ENCODE results near the gene SUCLG2.

The SUCLG2 gene

GRCh38 chr3:67458896-67459530 is 195.4 kb downstream of the SUCLG2 start:
- no peak for TF ChIP-seq ZNF660 (tag by site-specific recombination; IDR thresholded peaks at IDR 0.05)
- no peak for TF ChIP-seq SP3 (tag by site-specific recombination; IDR thresholded peaks at IDR 0.05)
- no peak for TF ChIP-seq ZNF530 (tag by site-specific recombination; IDR thresholded peaks at IDR 0.05; ENCODE audit: low read depth)
- no peak for TF ChIP-seq ZNF404 (tag by site-specific recombination; IDR thresholded peaks at IDR 0.05)
- no peak for TF ChIP-seq ZNF558 (tag by site-specific recombination; IDR thresholded peaks at IDR 0.05)
- no peak for TF ChIP-seq ZNF518A (tag by site-specific recombination; conservative IDR thresholded peaks at IDR 0.05; ENCODE audit: low read depth)
- no peak for TF ChIP-seq ZNF48 (tag by site-specific recombination; IDR thresholded peaks at IDR 0.05)
- no peak for TF ChIP-seq ZNF311 (tag by site-specific recombination; IDR thresholded peaks at IDR 0.05; ENCODE audit: borderline replicate concordance)
- TF ChIP-seq SP2 (tag by site-specific recombination; IDR thresholded peaks at IDR 0.05), result no peak
- no peak for TF ChIP-seq ZNF341 (tag by site-specific recombination; IDR thresholded peaks at IDR 0.05; ENCODE audit: low read depth)
- no peak for TF ChIP-seq REST (tag by site-specific recombination; IDR thresholded peaks at IDR 0.05)
- TF ChIP-seq ZNF350 (tag by site-specific recombination; IDR thresholded peaks at IDR 0.05), result no peak
- no peak for TF ChIP-seq ZNF112 (tag by site-specific recombination; IDR thresholded peaks at IDR 0.05)
- no peak for TF ChIP-seq ZBTB7A (tag by site-specific recombination; IDR thresholded peaks at IDR 0.05; ENCODE audit: low read depth)
- POLR2A ChIA-PET, result no interaction called here
- Histone ChIP-seq H3K27ac (ENCODE audit: extremely low read depth, low read depth, low read length) (no peak overlapping the region), H3K4me3 (ENCODE audit: low read depth, low read length) (no peak overlapping the region), H3K9me3 (ENCODE audit: control insufficient read depth, insufficient read depth, low read depth, low read length) (no peaks in the 10 kb centered on the region), H3K36me3 (ENCODE audit: control insufficient read depth in 2 of 2, insufficient read depth in 1 of 2, low read length in 2 of 2) (no peaks in the 10 kb centered on the region), H3K4me1 (ENCODE audit: control insufficient read depth, insufficient read depth, low read length) (no peaks in the 10 kb centered on the region)
- CTCF ChIA-PET, result no interaction called here

- no peak for TF ChIP-seq GLI2 (tag by site-specific recombination; IDR thresholded peaks at IDR 0.05; ENCODE audit: borderline replicate concordance, low read depth)
- Histone ChIP-seq H3K4me3 (ENCODE audit: low read depth, low read length) (no peak overlapping the region), H3K27ac (ENCODE audit: extremely low read depth, low read depth, low read length) (no peak overlapping the region), H3K9me3 (ENCODE audit: control insufficient read depth, insufficient read depth, low read depth, low read length) (no peaks in the 10 kb centered on the region), H3K4me1 (ENCODE audit: control insufficient read depth, insufficient read depth, low read length) (no peaks in the 10 kb centered on the region), H3K36me3 (ENCODE audit: control insufficient read depth in 2 of 2, insufficient read depth in 1 of 2, low read length in 2 of 2) (no peaks in the 10 kb centered on the region)
- POLR2A ChIA-PET, result no interaction called here
- CTCF ChIA-PET, result no interaction called here
Observed at GRCh38 chr3:67458408-67458807, 196.0 kb downstream of the SUCLG2 start.
